CD4-positive, alpha-beta memory T cell (primary cell): Measurements from ENCODE around the gene UNC79. TPM values are rescaled to one million over a fixed set of nuclear protein-coding genes. Genes with fewer than 3 reads are reported as not detected.

Source experiments
- CTCF ChIA-PET: fragments of 350-600 bp; sonication (Branson Sonifier 250); formaldehyde crosslinking; loops from one replicate; lab custom pipeline; 2021; ENCODE audit warnings: inconsistent platforms; ENCODE audit not compliant: partially characterized antibody; lab: Charles Lee
- POLR2A ChIA-PET: fragments of 350-600 bp; sonication (Branson Sonifier 250); formaldehyde crosslinking; loops from one replicate; lab custom pipeline; 2021; ENCODE audit not compliant: partially characterized antibody; lab: Charles Lee
- DNase-seq, 5 donors: peaks; one replicate each; pipeline versions ENCODE4 v3.0.0 to v3.0.0-alpha.2; 2020 to 2022; ENCODE audit warnings: mixed read lengths in 1 of 5
- H3K27ac ChIP-seq: one replicate; pipeline ENCODE4 v1.7.0; 2013; ENCODE audit warnings: low read depth, low read length
- H3K27me3 ChIP-seq: 2 replicates; pipeline ENCODE4 v1.7.0; 2013; ENCODE audit warnings: mild to moderate bottlenecking, low read length, moderate library complexity; ENCODE audit not compliant: insufficient read depth
- H3K36me3 ChIP-seq: 2 replicates; pipeline ENCODE4 v1.7.0; 2013; ENCODE audit warnings: mild to moderate bottlenecking, low read length, moderate library complexity; ENCODE audit not compliant: insufficient read depth
- H3K4me1 ChIP-seq: 2 replicates; pipeline ENCODE4 v1.7.0; 2013; ENCODE audit warnings: mild to moderate bottlenecking, low read length, moderate library complexity; ENCODE audit not compliant: insufficient read depth
- H3K4me3 ChIP-seq, 2 donors: one replicate each; pipeline ENCODE4 v1.7.0; 2013; ENCODE audit warnings: low read length in 2 of 2, mild to moderate bottlenecking in 1 of 2
- H3K9me3 ChIP-seq, 2 donors: one replicate each; pipeline ENCODE4 v1.7.0; 2013; ENCODE audit warnings: low read length in 2 of 2, control low read depth in 1 of 2; ENCODE audit not compliant: control insufficient read depth in 1 of 2
- H3K27ac Mint-ChIP-seq, 7 donors: one replicate each; pipeline ENCODE4 v1.8.0; 2020 to 2021; ENCODE audit warnings: mixed read lengths in 7 of 7, mild to moderate bottlenecking in 6 of 7, inconsistent platforms in 3 of 7, moderate library complexity in 3 of 7
- H3K27me3 Mint-ChIP-seq, 2 donors: one replicate each; pipeline ENCODE4 v1.8.0; 2020 to 2021; ENCODE audit warnings: mixed read lengths in 2 of 2
- H3K36me3 Mint-ChIP-seq, 2 donors: one replicate each; pipeline ENCODE4 v1.8.0; 2020 to 2021; ENCODE audit warnings: mixed read lengths in 2 of 2, inconsistent platforms in 1 of 2, mild to moderate bottlenecking in 1 of 2
- H3K4me1 Mint-ChIP-seq, 4 donors: one replicate each; pipeline ENCODE4 v1.8.0; 2020 to 2021; ENCODE audit warnings: mixed read lengths in 4 of 4, mild to moderate bottlenecking in 1 of 4
- H3K4me3 Mint-ChIP-seq, 8 donors: one replicate each; pipeline ENCODE4 v1.8.0; 2020 to 2021; ENCODE audit warnings: mixed read lengths in 8 of 8, mild to moderate bottlenecking in 7 of 8, moderate library complexity in 6 of 8, inconsistent platforms in 3 of 8
- H3K9me3 Mint-ChIP-seq, 8 donors: one replicate each; pipeline ENCODE4 v1.8.0; 2020 to 2021; ENCODE audit warnings: mixed read lengths in 8 of 8, mild to moderate bottlenecking in 5 of 8, inconsistent platforms in 3 of 8, moderate library complexity in 1 of 8
- intact Hi-C: fragments of 100-400 bp; cut with micrococcal nuclease; formaldehyde crosslinking; loops from one replicate; pipeline ENCODE4 v1.15.1; 2023
- polyA plus RNA-seq, 2 donors: library from polyadenylated mRNA; unstranded; fragments of 300-500 nt; fragmentation: Illumina TruSeq; gene quantifications; one replicate each; pipeline ENCODE4 v1.2.3, GENCODE V29; 2021
- total RNA-seq, 2 experiments: library from RNA; stranded (reverse); gene quantifications; one replicate each; pipeline ENCODE4 v1.2.3, GENCODE V29; 2021

The UNC79 gene
- total and polyA plus RNA-seq, 4 experiments from 2014 or later = 0.03 to 0.06 TPM; not detected in 2

DNA sequence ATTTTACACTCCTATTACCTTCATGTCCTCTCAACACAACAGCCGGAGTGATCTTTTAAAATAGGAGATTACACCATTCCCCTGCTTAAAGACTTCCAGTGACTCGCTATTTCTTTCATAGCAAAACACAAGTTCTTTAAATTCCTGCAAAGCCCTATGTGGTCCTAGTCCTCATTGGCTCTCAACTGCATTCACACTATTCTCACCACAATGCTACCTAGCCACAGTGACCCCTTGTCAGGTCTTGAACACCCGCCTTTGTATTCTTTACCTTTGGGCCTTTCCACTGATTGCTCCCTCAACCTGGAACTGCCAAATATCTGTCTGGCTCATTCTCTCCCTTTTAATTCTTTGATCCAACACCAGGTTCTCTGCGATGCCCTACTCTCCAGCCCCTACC is 197.3 kb downstream of the UNC79 start:
- ChIA-PET CTCF (no interaction called here), POLR2A (no interaction called here)
- Histone ChIP-seq H3K4me3 (no peak overlapping the region), H3K9me3 (no peaks in the 10 kb centered on the region), H3K27ac (no peak overlapping the region), H3K4me1 (no peaks in the 10 kb centered on the region), H3K36me3 (no peaks in the 10 kb centered on the region), H3K27me3 (no peaks in the 10 kb centered on the region)
- Mint-ChIP-seq H3K27me3 (peaks cover 13 to 24% of the 10 kb centered on the region in 2 donors), H3K36me3 (no peaks in the 10 kb centered on the region), H3K9me3 (no peaks in the 10 kb centered on the region), H3K4me3 (no peak overlapping the region), H3K27ac (no peak overlapping the region), H3K4me1 (no peaks in the 10 kb centered on the region)
- intact Hi-C loops = no loop called here
- no peak for DNase-seq

- Mint-ChIP-seq H3K27ac (no peak overlapping the region), H3K9me3 (no peaks in the 10 kb centered on the region), H3K4me1 (no peaks in the 10 kb centered on the region), H3K27me3 (peaks cover 13 to 18% of the 10 kb centered on the region in 2 donors), H3K4me3 (no peak overlapping the region), H3K36me3 (no peaks in the 10 kb centered on the region)
- H3K9me3 ChIP-seq = no peaks in the 10 kb centered on the region
- H3K27ac ChIP-seq = no peak overlapping the region
- POLR2A ChIA-PET = no interaction called here
- no peak overlapping the region for H3K4me3 ChIP-seq
- intact Hi-C loops = no loop called here
- CTCF ChIA-PET = interaction anchor here (1.3 kb wide), 1 partner anchor 11 kb away, joined by 3 read pairs; no protein-coding TSS in a partner anchor
- no peak for DNase-seq
- H3K36me3 ChIP-seq = no peaks in the 10 kb centered on the region
- no peaks in the 10 kb centered on the region for H3K27me3 ChIP-seq
- H3K4me1 ChIP-seq = no peaks in the 10 kb centered on the region
Measured at GRCh38 chr14:93629643-93630042, 198.9 kb downstream of the UNC79 start.

- Histone ChIP-seq H3K9me3 (no peaks in the 10 kb centered on the region), H3K36me3 (no peaks in the 10 kb centered on the region), H3K4me1 (no peaks in the 10 kb centered on the region), H3K27me3 (peaks cover 3% of the 10 kb centered on the region), H3K4me3 (no peak overlapping the region), H3K27ac (no peak overlapping the region)
- ChIA-PET CTCF (no interaction called here), POLR2A (no interaction called here)
- no peaks in the 10 kb centered on the region for H3K36me3 Mint-ChIP-seq
- DNase-seq = no peak
- intact Hi-C loops = no loop called here
- H3K4me1 Mint-ChIP-seq = no peaks in the 10 kb centered on the region
- peaks cover 21 to 30% of the 10 kb centered on the region in 2 donors for H3K27me3 Mint-ChIP-seq
- no peak overlapping the region for H3K27ac Mint-ChIP-seq
- peaks cover 0 to 2% (median 0%) of the 10 kb centered on the region in 8 donors for H3K9me3 Mint-ChIP-seq
- H3K4me3 Mint-ChIP-seq = no peak overlapping the region
Measured at GRCh38 chr14:93638790-93639189, 208.1 kb downstream of the UNC79 start.

DNA sequence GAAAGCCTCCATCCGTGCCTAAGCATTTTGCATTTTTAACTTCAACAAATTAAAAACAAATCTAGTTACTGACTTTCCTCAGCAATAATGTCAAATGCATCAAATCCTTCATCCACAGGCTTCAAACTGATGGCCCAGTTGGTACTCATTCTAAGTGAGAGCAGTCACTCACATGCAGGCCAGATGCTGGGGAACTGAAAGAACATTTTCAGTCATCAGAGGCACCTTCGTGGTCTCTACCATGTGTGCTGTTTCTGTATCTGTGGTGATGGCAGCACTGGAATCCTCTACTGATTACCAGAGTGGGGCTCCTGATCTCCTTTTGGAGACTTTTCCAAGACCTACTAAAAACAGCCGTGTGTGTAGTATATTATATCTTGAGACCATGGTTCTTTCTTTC is 212.4 kb downstream of the UNC79 start:
- ChIA-PET CTCF (interaction anchor here (1.3 kb wide), 1 partner anchor 9 kb away, joined by 4 read pairs; no protein-coding TSS in a partner anchor), POLR2A (no interaction called here)
- Histone ChIP-seq H3K27ac (no peak overlapping the region), H3K36me3 (no peaks in the 10 kb centered on the region), H3K4me3 (no peak overlapping the region), H3K4me1 (no peaks in the 10 kb centered on the region), H3K27me3 (peaks cover 2% of the 10 kb centered on the region), H3K9me3 (no peaks in the 10 kb centered on the region)
- intact Hi-C loops = no loop called here
- no peak for DNase-seq
- Mint-ChIP-seq H3K4me1 (no peaks in the 10 kb centered on the region), H3K9me3 (peaks cover 0 to 10% (median 2%) of the 10 kb centered on the region in 8 donors), H3K4me3 (no peak overlapping the region), H3K27me3 (peaks cover 15 to 28% of the 10 kb centered on the region in 2 donors), H3K27ac (no peak overlapping the region), H3K36me3 (no peaks in the 10 kb centered on the region)

GRCh38 chr14:93643676-93644075 is 212.9 kb downstream of the UNC79 start:
- ChIA-PET POLR2A (no interaction called here), CTCF (interaction anchor here (1.3 kb wide), 1 partner anchor 9 kb away, joined by 4 read pairs; no protein-coding TSS in a partner anchor)
- intact Hi-C loops = no loop called here
- Mint-ChIP-seq H3K9me3 (peaks cover 0 to 10% (median 3%) of the 10 kb centered on the region in 8 donors), H3K27me3 (peaks cover 15 to 28% of the 10 kb centered on the region in 2 donors), H3K36me3 (no peaks in the 10 kb centered on the region), H3K4me1 (no peaks in the 10 kb centered on the region), H3K4me3 (no peak overlapping the region), H3K27ac (no peak overlapping the region)
- Histone ChIP-seq H3K4me3 (no peak overlapping the region), H3K4me1 (no peaks in the 10 kb centered on the region), H3K36me3 (no peaks in the 10 kb centered on the region), H3K27ac (no peak overlapping the region), H3K9me3 (no peaks in the 10 kb centered on the region), H3K27me3 (no peaks in the 10 kb centered on the region)
- DNase-seq = no peak

DNA sequence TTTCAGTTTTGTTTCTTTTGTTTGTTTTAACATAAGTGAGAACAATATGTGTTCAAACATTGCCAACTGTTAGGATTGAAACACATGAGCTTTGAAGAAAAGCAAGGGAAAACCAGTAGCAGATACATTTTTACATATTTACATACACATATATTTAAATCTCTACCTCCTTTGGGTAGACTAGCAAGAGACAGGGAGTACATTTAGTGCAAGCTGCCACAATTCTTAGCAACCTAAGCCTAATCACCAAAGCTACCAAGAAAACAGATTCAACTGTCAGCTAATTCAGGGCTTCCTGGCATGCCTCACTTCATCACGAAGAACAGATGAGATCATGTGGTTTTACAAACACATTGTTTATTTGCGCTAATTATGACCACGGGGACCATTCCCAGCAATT is 214.5 kb downstream of the UNC79 start:
- CTCF ChIA-PET = no interaction called here
- Histone ChIP-seq H3K4me1 (no peaks in the 10 kb centered on the region), H3K4me3 (no peak overlapping the region), H3K27ac (no peak overlapping the region), H3K36me3 (no peaks in the 10 kb centered on the region), H3K27me3 (no peaks in the 10 kb centered on the region), H3K9me3 (no peaks in the 10 kb centered on the region)
- no peak for DNase-seq
- Mint-ChIP-seq H3K36me3 (no peaks in the 10 kb centered on the region), H3K27me3 (peaks cover 18 to 25% of the 10 kb centered on the region in 2 donors), H3K4me1 (no peaks in the 10 kb centered on the region), H3K9me3 (peaks cover 0 to 10% (median 3%) of the 10 kb centered on the region in 8 donors), H3K27ac (no peak overlapping the region), H3K4me3 (no peak overlapping the region)
- POLR2A ChIA-PET = no interaction called here
- intact Hi-C loops = no loop called here

- intact Hi-C loops = no loop called here
- H3K27ac Mint-ChIP-seq = no peak overlapping the region
Measured at GRCh38 chr14:93648440-93649168, 217.9 kb downstream of the UNC79 start.

More at GRCh38 chr14:93648440-93649168, 217.9 kb downstream of the UNC79 start:
- Mint-ChIP-seq H3K27me3 (peaks cover 14 to 15% of the 10 kb centered on the region in 2 donors), H3K36me3 (no peaks in the 10 kb centered on the region), H3K4me1 (no peaks in the 10 kb centered on the region), H3K9me3 (peaks cover 0 to 10% (median 2%) of the 10 kb centered on the region in 8 donors), H3K4me3 (no peak overlapping the region)
- no peaks in the 10 kb centered on the region for H3K36me3 ChIP-seq
- no peak for DNase-seq
- CTCF ChIA-PET = no interaction called here
- H3K27me3 ChIP-seq = no peaks in the 10 kb centered on the region
- H3K4me1 ChIP-seq = no peaks in the 10 kb centered on the region
- H3K27ac ChIP-seq = no peak overlapping the region
- no peaks in the 10 kb centered on the region for H3K9me3 ChIP-seq
- no peak overlapping the region for H3K4me3 ChIP-seq
- POLR2A ChIA-PET = no interaction called here
